HG03135 (cell line): ENCODE results near the gene KLC3.
"Not testable (repeated sequence)": the region's sequence is repeated elsewhere in the genome, so short reads cannot be mapped to it uniquely, and the experiment has no call there.

Experiments
- ATAC-seq: cut with Tn5 transposase; IDR thresholded peaks from one replicate; pipeline ENCODE4 v1.9.1; 2021; ENCODE audit warnings: mild to moderate bottlenecking, moderate library complexity; ENCODE audit not compliant: unreplicated experiment

KLC3 gene

GRCh38 chr19:45340232-45340898 lies at the start of gene KLC3:
Gene KLC3 (plus strand): TSS chr19:45340750. CDS start chr19:45345542, 4,792 bp downstream.
- ATAC-seq, result no peak

DNA sequence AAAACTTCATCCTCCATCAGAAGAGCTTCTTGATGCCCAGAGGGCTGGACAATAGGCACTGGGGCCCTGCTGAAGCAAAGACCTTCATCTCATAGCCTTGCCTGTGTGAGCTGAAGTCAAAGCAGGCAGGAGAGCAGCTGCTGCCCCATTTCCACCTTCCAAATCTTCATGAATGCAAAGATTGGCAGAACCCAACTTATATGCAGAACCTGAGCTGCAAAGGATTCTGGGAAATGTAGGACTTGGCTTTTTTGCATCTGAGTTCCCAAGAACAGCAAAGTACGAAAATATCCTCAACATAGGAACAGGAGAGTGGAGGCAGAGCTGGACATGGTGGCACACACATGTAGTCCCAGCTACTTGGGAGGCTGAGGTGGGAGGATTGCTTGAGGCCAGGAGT lies 48.7 kb upstream of the KLC3 start:
- ATAC-seq, result no peak

GRCh38 chr19:45293682-45294081 lies 46.9 kb upstream of the KLC3 start:
- no peak for ATAC-seq

DNA sequence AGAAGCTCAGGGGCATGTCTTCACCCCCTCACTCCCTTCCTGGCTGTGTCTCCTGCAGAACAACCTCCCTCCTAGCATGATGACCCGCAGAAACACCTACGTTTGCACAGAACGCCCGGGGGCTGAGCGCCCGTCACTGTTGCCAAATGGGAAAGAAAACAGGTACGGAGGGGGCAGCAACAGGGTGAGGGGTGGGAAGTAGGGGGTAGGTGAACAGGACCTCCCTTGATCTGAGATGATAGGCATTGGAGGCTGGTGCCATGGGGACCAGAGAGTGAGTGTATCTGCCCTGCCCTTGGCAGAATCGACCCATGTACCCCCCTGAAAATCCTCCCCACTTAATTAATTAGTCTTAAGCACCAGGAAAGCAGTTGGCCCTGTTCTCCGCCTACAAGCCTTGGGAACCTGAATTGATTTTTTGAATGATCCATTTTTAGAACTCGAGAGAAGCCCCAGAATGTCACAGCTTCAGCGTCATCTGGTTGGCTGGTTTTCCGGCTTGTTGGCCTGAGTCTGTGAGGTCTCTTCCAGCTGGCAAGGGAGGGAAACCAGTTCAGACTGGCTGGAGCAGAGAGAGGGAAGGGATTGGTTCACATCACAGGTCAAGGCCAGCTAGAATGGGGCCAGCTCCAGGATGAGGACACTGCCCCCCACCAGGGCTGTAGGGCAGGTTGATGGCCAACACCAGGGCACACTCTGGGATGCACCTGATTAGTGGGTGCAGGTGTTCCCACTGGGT lies 46.1 kb upstream of the KLC3 start:
- no peak for ATAC-seq

GRCh38 chr19:45295873-45296272 lies 44.7 kb upstream of the KLC3 start:
- no peak for ATAC-seq

DNA sequence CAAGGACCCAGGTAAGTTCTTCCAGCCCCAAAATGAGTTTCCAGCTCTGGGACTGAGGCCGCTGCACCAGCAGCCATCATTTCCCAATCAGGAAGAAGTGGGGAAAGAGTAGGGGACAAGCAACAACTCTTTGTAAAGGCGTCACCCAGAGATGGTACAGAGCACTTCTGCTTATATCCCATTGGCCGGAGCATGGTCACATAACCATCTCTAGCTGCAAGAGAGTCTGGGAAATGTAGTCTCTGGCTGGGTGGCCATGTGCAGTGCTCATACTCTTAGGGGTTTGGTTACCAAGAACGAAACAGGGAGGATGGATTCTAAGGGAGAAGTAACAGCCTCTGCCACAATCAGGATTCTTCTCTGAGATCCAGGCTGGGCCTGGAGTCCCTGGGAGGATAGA lies 44.2 kb upstream of the KLC3 start:
- ATAC-seq, result no peak

GRCh38 chr19:45297674-45298073 lies 42.9 kb upstream of the KLC3 start:
- ATAC-seq, result no peak

DNA sequence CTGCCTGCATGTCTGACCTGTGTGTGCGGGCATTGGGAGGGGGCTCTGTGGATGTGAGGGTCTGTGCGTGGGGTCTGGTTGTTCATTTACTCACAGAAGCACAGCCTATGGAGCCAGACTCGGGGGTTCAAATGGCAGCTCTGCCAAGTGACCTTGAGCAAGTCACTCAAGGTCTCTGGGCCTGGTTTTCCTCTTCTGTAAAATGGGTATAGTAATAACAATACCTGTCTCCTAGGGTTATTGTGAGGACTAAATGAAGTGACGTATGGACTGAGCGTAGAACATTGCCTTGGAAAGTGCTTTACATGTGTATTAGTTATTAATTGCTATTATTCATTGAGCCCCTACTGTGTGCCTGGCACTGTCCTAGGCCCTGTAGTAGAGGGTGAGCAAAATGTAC lies 42.3 kb upstream of the KLC3 start:
- no peak for ATAC-seq

DNA sequence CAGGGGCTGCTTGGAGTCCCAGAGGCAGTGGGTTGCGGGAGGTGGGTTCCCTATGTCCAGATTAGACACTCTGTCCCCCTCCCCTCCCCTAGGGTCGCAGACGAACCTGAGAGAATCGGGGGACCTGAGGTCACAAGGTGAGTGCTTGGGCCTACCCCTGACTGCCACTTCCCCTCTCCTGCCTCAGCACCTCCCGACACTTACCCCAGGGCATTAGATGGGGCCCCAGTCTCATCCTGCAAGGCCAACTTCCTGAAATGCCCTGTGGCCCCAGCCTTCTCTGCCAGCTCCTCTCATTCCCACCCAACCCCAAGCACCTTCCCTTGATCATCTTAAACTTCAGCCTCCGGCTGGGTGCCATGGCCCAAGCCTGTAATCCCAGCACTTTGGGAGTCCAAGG lies 40.8 kb upstream of the KLC3 start:
- ATAC-seq, result no peak

GRCh38 chr19:45302416-45302815 lies 38.1 kb upstream of the KLC3 start:
- no peak for ATAC-seq

DNA sequence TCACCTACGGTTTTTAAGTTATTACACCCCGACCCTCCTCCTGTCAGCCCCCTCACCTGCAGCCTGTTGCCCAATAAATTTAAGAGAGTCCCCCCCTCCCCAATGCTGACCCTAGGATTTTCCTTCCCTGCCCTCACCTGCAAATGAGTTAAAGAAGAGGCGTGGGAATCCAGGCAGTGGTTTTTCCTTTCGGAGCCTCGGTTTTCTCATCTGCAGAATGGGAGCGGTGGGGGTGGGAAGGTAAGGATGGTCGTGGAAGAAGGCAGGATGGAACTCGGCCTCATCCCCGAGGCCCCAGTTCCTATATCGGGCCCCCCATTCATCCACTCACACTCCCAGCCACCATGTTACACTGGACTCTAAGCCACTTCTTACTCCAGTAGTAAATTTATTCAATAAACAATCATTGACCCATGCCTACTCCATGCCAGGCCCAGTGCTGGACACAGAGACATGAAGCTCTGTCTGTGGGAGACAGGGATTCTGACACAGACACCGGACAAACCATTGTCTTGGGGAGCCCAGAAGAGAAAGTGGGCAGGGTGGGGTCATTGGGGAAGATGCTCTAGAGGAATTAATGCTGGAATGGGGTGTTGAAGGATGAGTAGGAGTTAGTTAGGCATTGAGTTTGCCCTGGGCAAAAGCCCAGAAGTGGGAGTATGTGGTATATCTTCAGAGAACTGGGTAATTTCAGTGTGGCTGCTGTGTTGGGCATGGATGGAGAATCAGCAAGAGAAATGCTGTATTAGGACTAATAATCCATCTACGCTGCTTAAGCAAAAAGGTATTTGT lies 37.1 kb upstream of the KLC3 start:
- no peak for ATAC-seq

DNA sequence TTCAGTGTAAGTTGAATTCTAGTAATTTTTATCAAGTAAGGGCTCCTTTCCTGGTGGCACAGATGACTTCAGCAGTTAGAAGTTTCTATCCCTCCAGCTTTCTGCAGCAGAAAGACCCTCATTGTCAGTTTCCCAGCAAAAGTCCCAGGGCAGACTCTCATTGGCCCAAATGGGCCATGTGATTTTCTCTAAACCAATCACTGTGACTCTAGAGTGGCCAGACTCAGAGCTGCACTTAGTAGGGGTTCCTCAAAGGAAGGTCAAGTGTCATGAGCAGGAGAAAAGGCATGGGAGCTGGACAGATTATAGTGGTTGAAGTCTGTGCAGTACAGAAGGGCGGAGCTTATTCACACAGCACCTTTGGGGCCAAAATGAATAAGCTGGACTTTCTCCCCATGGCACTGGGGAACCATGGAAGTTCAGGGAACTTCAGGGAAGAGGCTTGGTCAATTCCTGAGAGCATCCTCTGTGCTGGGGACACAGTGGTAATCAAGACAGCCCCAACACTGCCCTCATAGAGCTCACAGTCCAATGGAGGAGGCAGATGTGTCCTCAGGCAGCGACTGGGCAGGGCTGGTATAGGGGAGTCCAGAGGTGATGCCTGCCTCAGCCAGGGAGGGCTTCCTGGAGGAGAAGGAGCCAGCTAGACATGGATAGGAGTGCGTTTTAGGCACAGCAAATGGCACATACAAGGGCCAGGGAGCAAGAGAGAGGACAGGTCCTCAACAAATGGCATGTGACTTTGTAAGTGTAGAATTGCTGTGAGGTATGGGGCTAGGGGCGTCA lies 36.2 kb upstream of the KLC3 start:
- no peak for ATAC-seq

- ATAC-seq, result no peak
Measured at GRCh38 chr19:45305007-45305406, 35.5 kb upstream of the KLC3 start.

DNA sequence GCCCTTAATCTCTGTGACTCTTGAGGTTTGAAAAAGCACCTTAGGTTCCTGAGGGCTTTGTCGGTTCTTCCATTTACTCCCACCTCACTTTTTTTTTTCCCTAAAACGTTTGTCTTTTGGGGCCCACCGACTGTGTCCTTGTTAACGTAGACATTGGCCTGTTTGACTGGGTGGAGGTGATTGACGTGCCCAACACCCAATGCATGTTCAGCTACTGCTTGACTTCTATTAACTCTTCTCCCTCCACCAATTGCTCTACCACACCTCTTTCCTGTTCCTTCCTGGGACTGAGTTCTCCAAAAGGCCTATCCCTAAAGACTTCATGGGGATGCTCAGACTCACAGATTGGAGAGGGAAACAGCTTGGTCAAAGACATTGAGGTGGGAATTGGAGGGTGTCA lies 35.1 kb upstream of the KLC3 start:
- no peak for ATAC-seq

- ATAC-seq, result no peak
Measured at GRCh38 chr19:45306040-45306439, 34.5 kb upstream of the KLC3 start.

- no peak for ATAC-seq
Measured at GRCh38 chr19:45306518-45307027, 34.0 kb upstream of the KLC3 start.

GRCh38 chr19:45307361-45307760 lies 33.2 kb upstream of the KLC3 start:
- no peak for ATAC-seq

GRCh38 chr19:45309322-45309721 lies 31.2 kb upstream of the KLC3 start:
- ATAC-seq, result not testable (repeated sequence)

DNA sequence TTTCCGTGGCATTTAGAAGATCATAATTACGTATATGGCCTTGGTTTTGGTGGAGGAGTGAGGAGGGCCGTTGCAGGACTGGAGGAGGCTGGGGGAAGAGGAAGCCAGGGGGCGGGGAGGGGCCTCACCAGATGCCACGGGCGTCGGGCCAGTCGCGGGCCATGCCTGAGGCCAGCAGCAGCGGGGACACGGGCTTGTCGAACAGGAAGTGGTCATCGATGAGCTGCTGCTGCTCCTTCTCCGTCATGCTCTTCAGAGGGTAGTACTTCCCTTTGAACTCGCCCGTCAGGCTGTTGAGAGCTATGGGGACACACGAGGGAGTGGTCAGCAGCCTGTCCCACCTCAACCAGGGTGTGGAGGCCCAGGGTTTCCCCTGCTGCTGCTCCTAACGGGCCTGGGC lies 28.9 kb upstream of the KLC3 start:
- ATAC-seq, result no peak

GRCh38 chr19:45312285-45312684 lies 28.3 kb upstream of the KLC3 start:
- ATAC-seq, result not testable (repeated sequence)

DNA sequence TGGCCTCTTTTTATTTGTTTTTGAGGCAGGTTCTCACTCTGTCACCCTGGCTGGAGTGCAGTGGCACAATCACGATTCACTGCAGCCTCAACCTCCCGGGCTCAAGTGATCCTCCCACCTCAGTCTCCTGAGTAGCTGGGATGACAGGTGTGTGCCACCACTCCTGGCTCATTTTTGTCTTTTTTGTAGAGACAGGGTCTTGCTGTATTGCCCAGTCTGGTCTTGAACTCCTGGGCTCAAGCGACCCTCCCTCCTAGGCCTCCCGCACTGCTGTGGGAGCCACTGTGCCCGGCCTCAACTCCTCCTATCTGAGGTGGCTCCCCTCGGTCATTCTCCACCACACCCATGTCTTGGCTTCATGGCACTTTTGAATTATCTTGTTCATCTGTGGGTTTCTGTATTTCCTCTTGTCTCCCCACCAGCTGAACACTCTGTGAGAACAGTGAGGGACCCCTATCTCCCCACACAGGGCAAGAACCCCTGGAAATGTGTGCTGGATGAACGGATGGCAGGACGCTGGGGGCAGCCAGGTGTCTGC lies 25.8 kb upstream of the KLC3 start:
- no peak for ATAC-seq
